ENCODE measurements around the gene SYT12. TPM values are rescaled to one million over a fixed set of nuclear protein-coding genes. Genes with fewer than 3 reads are reported as not detected.

SYT12 gene
- total RNA-seq, 1 experiment from 2014 or later: 1.9 TPM

DNA sequence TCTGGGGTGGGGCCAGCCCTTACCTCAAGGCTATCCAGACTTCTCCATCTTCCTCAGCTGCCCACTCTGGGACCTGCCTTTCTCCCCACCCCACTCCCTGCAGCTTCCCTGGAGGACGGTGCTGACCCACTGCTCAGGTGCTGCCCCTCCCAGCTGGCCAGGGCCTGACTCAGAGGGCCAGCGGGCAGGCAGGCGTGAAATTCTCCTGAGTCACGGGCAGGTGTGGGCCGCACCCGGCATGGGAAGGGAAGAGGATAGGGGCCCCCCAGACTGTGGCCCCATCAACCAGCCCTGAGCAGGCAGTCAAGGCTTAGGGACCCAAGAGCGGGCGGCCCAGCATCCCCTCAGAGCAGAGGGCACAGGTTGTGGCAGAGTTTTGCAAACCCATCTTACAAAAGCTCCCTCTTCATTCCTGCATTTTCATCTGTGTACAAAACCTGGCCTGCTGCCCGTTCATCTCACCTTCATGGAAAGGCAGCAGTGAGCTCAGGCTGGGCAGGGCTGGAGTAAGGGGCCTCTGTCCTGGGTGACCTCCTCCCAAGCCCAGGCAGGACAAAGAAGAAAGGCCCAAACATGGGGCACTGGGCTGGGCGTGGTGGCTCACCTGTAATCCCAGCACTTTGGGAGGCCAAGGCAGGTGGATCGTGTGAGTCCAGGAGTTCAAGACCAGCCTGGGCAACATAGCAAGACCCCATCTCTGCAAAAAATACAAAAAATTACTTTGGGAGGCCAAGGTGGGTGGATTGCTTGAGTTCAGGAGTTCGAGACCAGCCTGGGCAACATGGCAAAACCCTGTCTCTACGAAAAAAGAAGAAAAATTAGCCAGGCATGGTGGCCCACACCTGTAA is 39.8 kb downstream of the SYT12 start:
- no peak overlapping the region for H2AK5ac ChIP-seq (ENCODE audit: insufficient read length, low read length)
- no peaks in the 10 kb centered on the region for H3K27me3 Mint-ChIP-seq (ENCODE audit: low read depth)
- no CpG with 5 or more reads among the region's 13 CpGs for WGBS (ENCODE audit: extremely low coverage, insufficient read length, low lambda C conversion rate)

More for the DNA sequence above, 39.8 kb downstream of the SYT12 start:
- Histone ChIP-seq H3K4me2 (ENCODE audit: insufficient read depth, insufficient read length, low read length) (no peak overlapping the region), H3T11ph (ENCODE audit: low read length) (no peak overlapping the region), H3K23me2 (ENCODE audit: insufficient read length, low read depth, low read length, poor library complexity, severe bottlenecking) (no peaks in the 10 kb centered on the region), H3K9me3 (ENCODE audit: control insufficient read depth, low read depth, low read length) (no peaks in the 10 kb centered on the region), H3K4ac (ENCODE audit: low read depth, low read length) (no peak overlapping the region), H3K79me2 (ENCODE audit: insufficient read depth, low read length) (no peaks in the 10 kb centered on the region), H3K27ac (ENCODE audit: insufficient read length, low read depth, low read length) (no peak overlapping the region), H4K5ac (ENCODE audit: insufficient read length, low read depth, low read length) (no peak overlapping the region), H2BK20ac (ENCODE audit: low read depth, low read length, poor library complexity, severe bottlenecking) (no peak overlapping the region), H2BK120ac (ENCODE audit: low read depth, low read length, poor library complexity, severe bottlenecking) (no peak overlapping the region), H2BK15ac (ENCODE audit: low read depth, low read length) (no peak overlapping the region), H3K4me1 (ENCODE audit: insufficient read depth, low read length) (no peaks in the 10 kb centered on the region), H3K27me3 (ENCODE audit: insufficient read depth, low read length) (no peaks in the 10 kb centered on the region), H4K91ac (ENCODE audit: insufficient read length, low read depth, low read length) (no peak overlapping the region), H4K20me1 (ENCODE audit: control insufficient read depth, insufficient read depth, insufficient read length) (no peaks in the 10 kb centered on the region), H3K18ac (ENCODE audit: insufficient read length, low read depth, low read length) (no peak overlapping the region), H3K79me1 (ENCODE audit: insufficient read depth, low read depth, low read length, poor library complexity, severe bottlenecking) (no peaks in the 10 kb centered on the region), H3K14ac (ENCODE audit: insufficient read depth, low read length) (no peak overlapping the region; the same call in 1 of the 2 replicates), H3K56ac (ENCODE audit: insufficient read length, low read depth, low read length) (no peak overlapping the region), H2BK5ac (ENCODE audit: insufficient read length, low read length) (no peak overlapping the region), H3K9ac (ENCODE audit: extremely low read depth, insufficient read length, low read length) (no peak overlapping the region), H2AFZ (ENCODE audit: low read length) (no peak overlapping the region), H2BK12ac (ENCODE audit: insufficient read length, low read depth, low read length) (no peak overlapping the region), H4K8ac (replicated peaks; ENCODE audit: insufficient read length, low read depth, low read length) (no peak overlapping the region), H3K23ac (ENCODE audit: insufficient read length, low read depth, low read length) (no peak overlapping the region)
- DNase-seq: no peak
- no peaks in the 10 kb centered on the region for H3K9me3 Mint-ChIP-seq
- no peaks in the 10 kb centered on the region for H3K36me3 Mint-ChIP-seq (ENCODE audit: insufficient read depth in 1 of 3, low read depth in 3 of 3)
- TF ChIP-seq, protein P1, sequence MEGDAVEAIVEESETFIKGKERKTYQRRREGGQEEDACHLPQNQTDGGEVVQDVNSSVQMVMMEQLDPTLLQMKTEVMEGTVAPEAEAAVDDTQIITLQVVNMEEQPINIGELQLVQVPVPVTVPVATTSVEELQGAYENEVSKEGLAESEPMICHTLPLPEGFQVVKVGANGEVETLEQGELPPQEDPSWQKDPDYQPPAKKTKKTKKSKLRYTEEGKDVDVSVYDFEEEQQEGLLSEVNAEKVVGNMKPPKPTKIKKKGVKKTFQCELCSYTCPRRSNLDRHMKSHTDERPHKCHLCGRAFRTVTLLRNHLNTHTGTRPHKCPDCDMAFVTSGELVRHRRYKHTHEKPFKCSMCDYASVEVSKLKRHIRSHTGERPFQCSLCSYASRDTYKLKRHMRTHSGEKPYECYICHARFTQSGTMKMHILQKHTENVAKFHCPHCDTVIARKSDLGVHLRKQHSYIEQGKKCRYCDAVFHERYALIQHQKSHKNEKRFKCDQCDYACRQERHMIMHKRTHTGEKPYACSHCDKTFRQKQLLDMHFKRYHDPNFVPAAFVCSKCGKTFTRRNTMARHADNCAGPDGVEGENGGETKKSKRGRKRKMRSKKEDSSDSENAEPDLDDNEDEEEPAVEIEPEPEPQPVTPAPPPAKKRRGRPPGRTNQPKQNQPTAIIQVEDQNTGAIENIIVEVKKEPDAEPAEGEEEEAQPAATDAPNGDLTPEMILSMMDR (conservative IDR thresholded peaks at IDR 0.05): no peak
- H3K27ac Mint-ChIP-seq: no peak overlapping the region
- no peak overlapping the region for H3K4me3 Mint-ChIP-seq
- H3K4me1 Mint-ChIP-seq: peaks cover 0 to 6% of the 10 kb centered on the region in 2 experiments; a peak in 1 of 4 replicates
